PFSK-1 (cell line): ENCODE results near the gene JDP2.

Experiments used
- POLR2AphosphoS5 ChIP-seq: IDR thresholded peaks from 2 replicates; pipeline ENCODE4 v1.6.1; 2012; ENCODE audit warnings: low read depth, mild to moderate bottlenecking, control low read depth, low read length, moderate library complexity
- SIN3A ChIP-seq: IDR thresholded peaks from 2 replicates; pipeline ENCODE4 v1.6.1; 2012; ENCODE audit warnings: mild to moderate bottlenecking, low read length, moderate library complexity, borderline replicate concordance; ENCODE audit not compliant: insufficient read depth
- TAF1 ChIP-seq: IDR thresholded peaks from 2 replicates; pipeline ENCODE4 v1.6.1; 2012; ENCODE audit warnings: low read length, control low read depth, borderline replicate concordance; ENCODE audit not compliant: insufficient read depth

DNA sequence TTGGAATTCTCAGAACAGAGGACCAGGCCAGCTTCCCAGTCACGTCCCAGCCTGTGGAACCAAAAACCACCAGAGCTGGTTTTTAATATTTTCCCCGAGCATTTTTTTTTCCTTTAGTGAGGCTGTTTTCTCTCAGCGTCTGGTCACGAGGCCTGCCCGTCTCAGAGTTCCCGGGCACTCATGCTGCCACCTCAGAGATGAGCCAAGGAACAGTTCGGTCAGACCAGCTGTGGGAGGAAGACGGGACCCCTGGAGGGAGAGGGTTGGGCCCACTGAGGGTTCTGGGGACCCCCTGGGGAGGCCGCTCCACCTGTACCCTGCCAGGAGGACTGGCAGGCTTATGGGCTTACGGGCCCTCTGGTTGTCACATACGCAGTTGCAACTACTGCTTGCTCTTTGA is 39.9 kb downstream of the JDP2 start:
- TF ChIP-seq SIN3A = no peak
- TF ChIP-seq POLR2AphosphoS5 = no peak
- no peak for TF ChIP-seq TAF1
